Measurements from ENCODE around the gene CENPU. TPM values are rescaled to one million over a fixed set of nuclear protein-coding genes. Genes with fewer than 3 reads are reported as not detected.

The CENPU gene
- total and polyA plus RNA-seq, 2 of the 8 experiments (the other 6 are each of a cell fraction or from before 2014, with no cell fraction given) = 32.1 to 122 TPM

GRCh38 chr4:184719407-184719806 lies 14.5 kb downstream of the CENPU start (continued):
- TF ChIP-seq CHD7 (IDR thresholded peaks at IDR 0.05; ENCODE audit: insufficient replicate concordance, low read length) = no peak
- no peak for TF ChIP-seq TEAD4 (IDR thresholded peaks at IDR 0.05; ENCODE audit: low read depth, low read length)
- TF ChIP-seq SRF (IDR thresholded peaks at IDR 0.05; ENCODE audit: low read depth, low read length) = no peak
- no peak for TF ChIP-seq MAX (IDR thresholded peaks at IDR 0.05)
- no peak for TF ChIP-seq CBX5 (IDR thresholded peaks at IDR 0.05; ENCODE audit: low read depth, low read length)
- no peak for TF ChIP-seq BACH1 (IDR thresholded peaks at IDR 0.05; ENCODE audit: low read length)
- TF ChIP-seq TAF7 (optimal IDR thresholded peaks at IDR 0.05; ENCODE audit: borderline replicate concordance, low read depth, low read length) = no peak
- no peak for TF ChIP-seq POU5F1 (IDR thresholded peaks at IDR 0.05; ENCODE audit: low read depth, low read length)
- TF ChIP-seq ATF2 (IDR thresholded peaks at IDR 0.05; ENCODE audit: low read length) = no peak
- no peak for TF ChIP-seq HDAC6 (IDR thresholded peaks at IDR 0.05; ENCODE audit: low read depth, low read length)

Data from H1 (cell line).